OCI-LY1 (cell line): ENCODE measurements around the gene DLAT.

Source experiments
- H2AFZ ChIP-seq: fragments of 200-600 bp; sonication (generic), shearing (Covaris generic); 2 replicates; pipeline ENCODE4 v1.6.0; 2014; ENCODE audit warnings: antibody characterized with exemption, mild to moderate bottlenecking, low read length
- H3F3A ChIP-seq: fragments of 200-600 bp; sonication (generic), shearing (Covaris generic); 2 replicates; pipeline ENCODE4 v1.6.0; 2014; ENCODE audit warnings: mild to moderate bottlenecking, antibody characterized with exemption, low read length, moderate library complexity; ENCODE audit not compliant: insufficient read depth
- H3K27ac ChIP-seq: fragments of 200-600 bp; sonication (generic); 2 replicates; pipeline ENCODE4 v1.5.1; 2014; ENCODE audit warnings: low read length, mixed run types, mild to moderate bottlenecking, low read depth; ENCODE audit not compliant: poor library complexity, severe bottlenecking
- H3K27me3 ChIP-seq: fragments of 200-600 bp; sonication (generic); 2 replicates; pipeline ENCODE4 v1.6.0; 2014; ENCODE audit warnings: antibody characterized with exemption, mild to moderate bottlenecking, low read length, moderate library complexity; ENCODE audit not compliant: insufficient read depth
- H3K36me3 ChIP-seq: fragments of 200-600 bp; sonication (generic); 2 replicates; pipeline ENCODE4 v1.6.1; 2014; ENCODE audit warnings: mild to moderate bottlenecking, antibody characterized with exemption, low read length, moderate library complexity, mixed read lengths; ENCODE audit not compliant: insufficient read depth
- H3K4me1 ChIP-seq: fragments of 200-600 bp; sonication (generic); 2 replicates; pipeline ENCODE4 v1.5.1; 2014; ENCODE audit warnings: mild to moderate bottlenecking, low read length, moderate library complexity; ENCODE audit not compliant: insufficient read depth, severe bottlenecking
- H3K4me2 ChIP-seq: fragments of 200-600 bp; sonication (generic), shearing (Covaris generic); 2 replicates; pipeline ENCODE4 v1.6.1; 2014; ENCODE audit warnings: low read length
- H3K4me3 ChIP-seq: fragments of 200-600 bp; sonication (generic); 2 replicates; pipeline ENCODE4 v1.5.1; 2014; ENCODE audit warnings: low read length, low read depth, mild to moderate bottlenecking, mixed read lengths; ENCODE audit not compliant: poor library complexity, severe bottlenecking
- H3K79me2 ChIP-seq: fragments of 200-600 bp; shearing (Covaris generic); 2 replicates; pipeline ENCODE4 v1.6.1; 2016; ENCODE audit warnings: mixed run types, low read length, mixed read lengths; ENCODE audit not compliant: insufficient read depth
- H3K9ac ChIP-seq: fragments of 200-600 bp; sonication (generic), shearing (Covaris generic); 2 replicates; pipeline ENCODE4 v1.6.1; 2014; ENCODE audit warnings: mild to moderate bottlenecking, low read length, mixed read lengths
- H3K9me2 ChIP-seq: fragments of 200-600 bp; sonication (generic), shearing (Covaris generic); 2 replicates; pipeline ENCODE4 v1.6.1; 2014; ENCODE audit warnings: low read depth, mild to moderate bottlenecking, low read length, mixed read lengths
- H3K9me3 ChIP-seq: fragments of 200-600 bp; shearing (Covaris generic); 2 replicates; pipeline ENCODE4 v1.6.1; 2014; ENCODE audit warnings: low read length, mixed read lengths
- H4K20me1 ChIP-seq: fragments of 200-600 bp; sonication (generic), shearing (Covaris generic); 2 replicates; pipeline ENCODE4 v1.6.0; 2016; ENCODE audit warnings: mild to moderate bottlenecking, low read length; ENCODE audit not compliant: insufficient read depth
- EZH2 ChIP-seq: fragments of 200-600 bp; sonication (generic), shearing (Covaris generic); IDR thresholded peaks from 2 replicates; pipeline ENCODE4 v1.8.0; 2017; ENCODE audit warnings: borderline replicate concordance, mixed run types, mild to moderate bottlenecking, antibody characterized with exemption, low read length, moderate library complexity, mixed read lengths
- TF ChIP-seq, protein P1 (sequence below): fragments of 200-600 bp; sonication (generic), shearing (Covaris generic); IDR thresholded peaks from 2 replicates; pipeline ENCODE4 v1.5.1; 2017; ENCODE audit warnings: mild to moderate bottlenecking, antibody characterized with exemption, low read length, moderate library complexity, mixed read lengths

DLAT gene

GRCh38 chr11:112073941-112074811 is 49.0 kb downstream of the DLAT start, which contains the start of the genes NKAPD1 and PIH1D2:
Gene NKAPD1, plus strand, starts transcription at chr11:112074299. Its CDS starts 1,276 bp downstream, at chr11:112075575.
Gene PIH1D2, minus strand, starts transcription at chr11:112074017. Its CDS starts 843 bp downstream, at chr11:112073174.
- peak within 1 kb of the TSS; percentile 58 for H2AFZ ChIP-seq
- H4K20me1 ChIP-seq: no peaks in the 10 kb centered on the region
- peaks cover 23% of the 10 kb centered on the region for H3K4me1 ChIP-seq
- H3K9me3 ChIP-seq: no peaks in the 10 kb centered on the region
- TF ChIP-seq, protein P1, sequence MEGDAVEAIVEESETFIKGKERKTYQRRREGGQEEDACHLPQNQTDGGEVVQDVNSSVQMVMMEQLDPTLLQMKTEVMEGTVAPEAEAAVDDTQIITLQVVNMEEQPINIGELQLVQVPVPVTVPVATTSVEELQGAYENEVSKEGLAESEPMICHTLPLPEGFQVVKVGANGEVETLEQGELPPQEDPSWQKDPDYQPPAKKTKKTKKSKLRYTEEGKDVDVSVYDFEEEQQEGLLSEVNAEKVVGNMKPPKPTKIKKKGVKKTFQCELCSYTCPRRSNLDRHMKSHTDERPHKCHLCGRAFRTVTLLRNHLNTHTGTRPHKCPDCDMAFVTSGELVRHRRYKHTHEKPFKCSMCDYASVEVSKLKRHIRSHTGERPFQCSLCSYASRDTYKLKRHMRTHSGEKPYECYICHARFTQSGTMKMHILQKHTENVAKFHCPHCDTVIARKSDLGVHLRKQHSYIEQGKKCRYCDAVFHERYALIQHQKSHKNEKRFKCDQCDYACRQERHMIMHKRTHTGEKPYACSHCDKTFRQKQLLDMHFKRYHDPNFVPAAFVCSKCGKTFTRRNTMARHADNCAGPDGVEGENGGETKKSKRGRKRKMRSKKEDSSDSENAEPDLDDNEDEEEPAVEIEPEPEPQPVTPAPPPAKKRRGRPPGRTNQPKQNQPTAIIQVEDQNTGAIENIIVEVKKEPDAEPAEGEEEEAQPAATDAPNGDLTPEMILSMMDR: no peak
- TF ChIP-seq EZH2: no peak
- no peaks in the 10 kb centered on the region for H3K27me3 ChIP-seq
- peaks cover 35% of the 10 kb centered on the region for H3K36me3 ChIP-seq
- H3K79me2 ChIP-seq: peaks cover 14% of the 10 kb centered on the region
- H3K4me3 ChIP-seq: peak within 1 kb of the TSS; percentile 84
- no peaks in the 10 kb centered on the region for H3K9me2 ChIP-seq
- H3K4me2 ChIP-seq: peak within 1 kb of the TSS; percentile 83
- H3F3A ChIP-seq: no peaks in the 10 kb centered on the region
- H3K9ac ChIP-seq: peak within 1 kb of the TSS; percentile 87
- peak within 1 kb of the TSS; percentile 60 for H3K27ac ChIP-seq

- TF ChIP-seq, protein P1: no peak
- no peak for TF ChIP-seq EZH2
- H3K9ac ChIP-seq: no peak overlapping the region
Measured at GRCh38 chr11:112082729-112083128, 57.5 kb downstream of the DLAT start.

DNA sequence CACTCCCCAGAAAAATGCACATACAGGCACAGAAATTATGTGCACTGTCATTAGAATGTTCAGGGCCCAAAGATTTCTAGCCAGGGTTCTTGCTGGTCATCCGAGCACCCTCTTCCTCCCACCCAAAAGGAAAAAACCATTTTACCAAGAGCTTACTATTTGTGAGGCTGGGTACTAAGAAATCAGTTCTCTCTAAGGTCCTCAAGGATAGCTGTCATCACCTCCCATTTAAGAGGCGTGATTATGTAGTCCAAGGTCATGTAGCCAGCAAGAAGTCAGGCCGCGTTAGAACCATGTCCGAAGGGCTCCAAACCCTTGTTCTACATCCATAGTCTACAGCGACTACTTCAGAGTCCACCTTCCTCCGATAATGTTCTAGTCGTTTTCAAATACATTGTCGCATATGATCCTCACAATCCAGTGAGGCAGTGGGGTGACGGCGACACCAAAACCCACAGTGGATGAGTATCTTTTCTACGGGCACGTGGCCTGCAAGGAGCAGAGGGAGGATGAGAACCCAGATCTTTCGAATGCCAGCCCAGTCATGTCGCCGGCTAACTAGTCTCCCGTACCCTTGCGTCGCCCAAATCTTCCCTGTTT is 60.7 kb downstream of the DLAT start:
- peak overlapping the region; percentile 83 for H3K4me3 ChIP-seq
- H3K79me2 ChIP-seq: peaks cover 51% of the 10 kb centered on the region
- peaks cover 88% of the 10 kb centered on the region for H3K36me3 ChIP-seq
- H3K9me2 ChIP-seq: no peaks in the 10 kb centered on the region
- H3K9ac ChIP-seq: peak overlapping the region; percentile 88
- no peaks in the 10 kb centered on the region for H3K27me3 ChIP-seq
- H3K27ac ChIP-seq: peak overlapping the region; percentile 41
- H2AFZ ChIP-seq: no peak overlapping the region
- H3F3A ChIP-seq: no peaks in the 10 kb centered on the region; the same call in 1 of the 2 replicates
- peaks cover 31% of the 10 kb centered on the region for H3K4me1 ChIP-seq
- peak overlapping the region; percentile 84 for H3K4me2 ChIP-seq
- TF ChIP-seq, protein P1: no peak
- no peak for TF ChIP-seq EZH2
- H4K20me1 ChIP-seq: no peaks in the 10 kb centered on the region
- H3K9me3 ChIP-seq: no peaks in the 10 kb centered on the region

More at GRCh38 chr11:112082729-112083128, 57.5 kb downstream of the DLAT start:
- Histone ChIP-seq H3F3A (no peaks in the 10 kb centered on the region; the same call in 1 of the 2 replicates), H3K4me3 (no peak overlapping the region), H3K36me3 (peaks cover 86% of the 10 kb centered on the region), H3K4me1 (peaks cover 20% of the 10 kb centered on the region), H3K27ac (no peak overlapping the region), H3K9me3 (no peaks in the 10 kb centered on the region), H3K27me3 (no peaks in the 10 kb centered on the region), H3K4me2 (no peak overlapping the region), H2AFZ (no peak overlapping the region), H3K79me2 (peaks cover 32% of the 10 kb centered on the region), H3K9me2 (no peaks in the 10 kb centered on the region), H4K20me1 (no peaks in the 10 kb centered on the region)
